GM13977 (cell line): ENCODE results near the gene C16orf54.
"Not testable (repeated sequence)": the region's sequence is repeated elsewhere in the genome, so short reads cannot be mapped to it uniquely, and the experiment has no call there.

Experiments
- DNase-seq: peaks from one replicate; pipeline ENCODE4 v3.0.0; 2012; ENCODE audit warnings: low spot score
- CTCF ChIP-seq: IDR thresholded peaks from 2 replicates; pipeline ENCODE4 v1.5.1; 2012; ENCODE audit warnings: mild to moderate bottlenecking, control low read depth; ENCODE audit not compliant: insufficient read depth; ENCODE audit errors: extremely low read depth, missing control alignments
- in situ Hi-C: fragments of 300-500 bp; cut with MboI; formaldehyde crosslinking; loops from one replicate; pipeline ENCODE4 v1.12.0; 2022; ENCODE audit warnings: low sequenced_read_pairs, low pct_unique_long_range_greater_than_20kb, mixed read lengths, inconsistent platforms; ENCODE audit not compliant: unreplicated experiment

C16orf54 gene

GRCh38 chr16:29697391-29697790 is 48.4 kb downstream of the C16orf54 start:
- in situ Hi-C loops, result no loop called here
- TF ChIP-seq CTCF, result no peak
- no peak for DNase-seq

GRCh38 chr16:29696881-29697331 is 48.9 kb downstream of the C16orf54 start:
- no peak for TF ChIP-seq CTCF
- in situ Hi-C loops, result no loop called here

GRCh38 chr16:29695675-29696074 is 50.1 kb downstream of the C16orf54 start:
- DNase-seq, in situ Hi-C loops: not testable (repeated sequence)

More at GRCh38 chr16:29696881-29697331, 48.9 kb downstream of the C16orf54 start:
- no peak for DNase-seq

- in situ Hi-C loops, result no loop called here
- peak; percentile 15 for DNase-seq
- TF ChIP-seq CTCF, result no peak
Measured at GRCh38 chr16:29694384-29695195, 51.2 kb downstream of the C16orf54 start.

- DNase-seq, in situ Hi-C loops: not testable (repeated sequence)
Measured at GRCh38 chr16:29692606-29693005, 53.2 kb downstream of the C16orf54 start.
